Activated CD8-positive, alpha-beta T cell treated with anti-CD3 and anti-CD28 coated beads for 36 hours (primary cell): ENCODE results near the gene ADD2. TPM values are rescaled to one million over a fixed set of nuclear protein-coding genes. Genes with fewer than 3 reads are reported as not detected.
A peak's percentile ranks its signal among the peaks of the same experiment; 100 is the strongest.

ENCODE experiments used
- ATAC-seq: fragments of 200-7000 bp; cut with Tn5 transposase; one replicate; pipeline ENCODE4 v1.10.0; 2021; ENCODE audit warnings: mild to moderate bottlenecking, moderate library complexity
- CTCF ChIA-PET: fragments of 350-600 bp; sonication (Branson Sonifier 250); formaldehyde crosslinking; loops from one replicate; lab custom pipeline; 2021; ENCODE audit warnings: antibody characterized with exemption; lab: Charles Lee
- POLR2A ChIA-PET: fragments of 350-600 bp; sonication (Branson Sonifier 250); formaldehyde crosslinking; loops from one replicate; lab custom pipeline; 2021; ENCODE audit warnings: antibody characterized with exemption; lab: Charles Lee
- DNase-seq: peaks from one replicate; pipeline ENCODE4 v3.0.0-alpha.2; 2020
- H3K27ac Mint-ChIP-seq: one replicate; pipeline ENCODE4 v1.8.0; 2021; ENCODE audit warnings: mild to moderate bottlenecking, mixed read lengths
- H3K27me3 Mint-ChIP-seq: one replicate; pipeline ENCODE4 v1.8.0; 2021; ENCODE audit warnings: mixed read lengths
- H3K36me3 Mint-ChIP-seq: one replicate; pipeline ENCODE4 v1.8.0; 2021; ENCODE audit warnings: low read depth, mixed read lengths
- H3K4me1 Mint-ChIP-seq: one replicate; pipeline ENCODE4 v1.8.0; 2021; ENCODE audit warnings: low read depth, mixed read lengths
- H3K4me3 Mint-ChIP-seq: one replicate; pipeline ENCODE4 v1.8.0; 2021; ENCODE audit warnings: mild to moderate bottlenecking, moderate library complexity, mixed read lengths
- H3K9me3 Mint-ChIP-seq: one replicate; pipeline ENCODE4 v1.8.0; 2021; ENCODE audit warnings: mixed read lengths
- intact Hi-C: fragments of 100-400 bp; cut with micrococcal nuclease; formaldehyde crosslinking; loops from one replicate; pipeline ENCODE4 v1.10.0; 2022
- total RNA-seq, 2 experiments: library from RNA; stranded (reverse); gene quantifications; one replicate each; pipeline ENCODE4 v1.2.3, GENCODE V29; 2021
- TF ChIP-seq, protein P1 (sequence below): fragments of 200-600 bp; IDR thresholded peaks from one replicate; pipeline ENCODE4 v1.8.0; 2022; ENCODE audit warnings: antibody characterized with exemption, mild to moderate bottlenecking

Gene ADD2
- total RNA-seq, 2 experiments from 2014 or later, result 24.5 to 26.3 TPM

DNA sequence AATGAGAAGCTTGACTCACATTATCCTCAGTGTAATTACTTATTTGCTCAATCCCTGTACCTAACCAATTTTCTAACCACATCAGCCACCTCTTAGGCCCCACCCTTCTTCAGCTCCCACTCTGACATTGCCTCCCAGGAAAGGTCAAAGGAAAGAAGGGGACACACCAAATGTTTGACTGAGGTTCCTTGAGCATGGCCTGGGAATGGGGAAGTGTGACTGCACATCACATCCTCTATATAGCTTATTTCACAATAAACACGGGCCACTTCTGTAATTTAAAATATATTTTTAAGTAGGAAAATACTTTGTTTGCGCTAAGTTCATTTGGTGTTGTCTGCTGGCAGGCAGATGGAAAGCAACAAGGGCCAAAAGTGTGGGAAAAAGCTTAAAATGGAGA lies 25.4 kb upstream of the ADD2 start:
- no peak for ATAC-seq
- intact Hi-C loops, result no loop called here
- peaks cover 33% of the 10 kb centered on the region for H3K27me3 Mint-ChIP-seq
- H3K9me3 Mint-ChIP-seq, result no peaks in the 10 kb centered on the region
- H3K27ac Mint-ChIP-seq, result no peak overlapping the region
- H3K4me1 Mint-ChIP-seq, result peaks cover 10% of the 10 kb centered on the region
- TF ChIP-seq, protein P1, sequence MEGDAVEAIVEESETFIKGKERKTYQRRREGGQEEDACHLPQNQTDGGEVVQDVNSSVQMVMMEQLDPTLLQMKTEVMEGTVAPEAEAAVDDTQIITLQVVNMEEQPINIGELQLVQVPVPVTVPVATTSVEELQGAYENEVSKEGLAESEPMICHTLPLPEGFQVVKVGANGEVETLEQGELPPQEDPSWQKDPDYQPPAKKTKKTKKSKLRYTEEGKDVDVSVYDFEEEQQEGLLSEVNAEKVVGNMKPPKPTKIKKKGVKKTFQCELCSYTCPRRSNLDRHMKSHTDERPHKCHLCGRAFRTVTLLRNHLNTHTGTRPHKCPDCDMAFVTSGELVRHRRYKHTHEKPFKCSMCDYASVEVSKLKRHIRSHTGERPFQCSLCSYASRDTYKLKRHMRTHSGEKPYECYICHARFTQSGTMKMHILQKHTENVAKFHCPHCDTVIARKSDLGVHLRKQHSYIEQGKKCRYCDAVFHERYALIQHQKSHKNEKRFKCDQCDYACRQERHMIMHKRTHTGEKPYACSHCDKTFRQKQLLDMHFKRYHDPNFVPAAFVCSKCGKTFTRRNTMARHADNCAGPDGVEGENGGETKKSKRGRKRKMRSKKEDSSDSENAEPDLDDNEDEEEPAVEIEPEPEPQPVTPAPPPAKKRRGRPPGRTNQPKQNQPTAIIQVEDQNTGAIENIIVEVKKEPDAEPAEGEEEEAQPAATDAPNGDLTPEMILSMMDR, result no peak
- H3K36me3 Mint-ChIP-seq, result peaks cover 2% of the 10 kb centered on the region
- no peak overlapping the region for H3K4me3 Mint-ChIP-seq
- CTCF ChIA-PET, result interaction anchor here (1.3 to 1.4 kb wide), 3 partner anchors 127 to 156 kb away, joined by 3 to 7 read pairs (median 4); no protein-coding TSS in a partner anchor
- no peak for DNase-seq
- POLR2A ChIA-PET, result no interaction called here

DNA sequence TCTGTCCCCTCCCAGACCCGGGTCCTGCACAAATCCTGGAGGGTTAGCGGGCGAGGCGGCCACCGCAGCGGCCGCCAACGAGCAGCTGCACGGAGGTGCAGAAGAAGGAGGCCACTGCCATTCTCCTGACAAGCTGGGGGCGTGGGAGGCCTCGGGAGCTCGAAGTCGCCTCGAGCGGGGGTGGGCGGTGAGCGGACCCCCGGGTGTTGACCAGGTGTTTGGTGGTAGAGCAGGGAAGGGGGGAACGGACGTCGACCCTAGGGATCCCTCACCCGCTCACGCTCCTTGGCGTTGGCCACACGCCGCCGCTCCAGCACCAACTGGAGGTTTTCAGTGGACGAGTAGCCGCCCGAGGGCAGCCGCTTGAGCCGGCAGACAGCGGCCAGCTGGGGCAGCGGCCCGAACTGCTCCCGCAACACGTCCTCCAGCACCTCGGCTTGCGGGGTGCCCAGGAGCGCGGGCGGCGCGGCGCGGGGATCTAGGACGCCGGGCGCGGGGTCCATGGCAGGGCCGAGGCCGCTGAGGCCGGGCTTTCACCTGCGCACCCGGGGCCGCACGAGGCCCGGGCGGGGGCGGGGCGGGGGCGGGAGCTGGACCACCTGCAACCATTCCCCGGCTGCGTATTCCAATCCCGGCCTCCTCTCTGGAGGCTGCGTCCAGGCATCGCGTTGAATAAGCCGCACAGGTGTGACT lies 22.3 kb upstream of the ADD2 start, which contains the start of gene FIGLA:
Gene FIGLA, minus strand, starts transcription at position 508 of the 693 bp plus-strand sequence. Its CDS starts 5 bp downstream, at position 503.
- TF ChIP-seq, protein P1, result no peak
- POLR2A ChIA-PET, result interaction anchor here (0.6 kb wide), 1 partner anchor 40 kb away, joined by 4 read pairs; no protein-coding TSS in a partner anchor
- no peak within 1 kb of the TSS for H3K27ac Mint-ChIP-seq
- DNase-seq (peak; percentile 5), ATAC-seq (no peak)
- H3K36me3 Mint-ChIP-seq, result peaks cover 2% of the 10 kb centered on the region
- peaks cover 11% of the 10 kb centered on the region for H3K4me1 Mint-ChIP-seq
- intact Hi-C loops, result no loop called here
- CTCF ChIA-PET, result interaction anchor here (0.6 to 6.4 kb wide), 28 partner anchors 9 to 278 kb away, joined by 3 to 71 read pairs (median 4); partner anchors contain the start of genes ADD2 and ANKRD53
- peak within 1 kb of the TSS; percentile 61 for H3K4me3 Mint-ChIP-seq
- peaks cover 50% of the 10 kb centered on the region for H3K27me3 Mint-ChIP-seq
- H3K9me3 Mint-ChIP-seq, result no peaks in the 10 kb centered on the region

DNA sequence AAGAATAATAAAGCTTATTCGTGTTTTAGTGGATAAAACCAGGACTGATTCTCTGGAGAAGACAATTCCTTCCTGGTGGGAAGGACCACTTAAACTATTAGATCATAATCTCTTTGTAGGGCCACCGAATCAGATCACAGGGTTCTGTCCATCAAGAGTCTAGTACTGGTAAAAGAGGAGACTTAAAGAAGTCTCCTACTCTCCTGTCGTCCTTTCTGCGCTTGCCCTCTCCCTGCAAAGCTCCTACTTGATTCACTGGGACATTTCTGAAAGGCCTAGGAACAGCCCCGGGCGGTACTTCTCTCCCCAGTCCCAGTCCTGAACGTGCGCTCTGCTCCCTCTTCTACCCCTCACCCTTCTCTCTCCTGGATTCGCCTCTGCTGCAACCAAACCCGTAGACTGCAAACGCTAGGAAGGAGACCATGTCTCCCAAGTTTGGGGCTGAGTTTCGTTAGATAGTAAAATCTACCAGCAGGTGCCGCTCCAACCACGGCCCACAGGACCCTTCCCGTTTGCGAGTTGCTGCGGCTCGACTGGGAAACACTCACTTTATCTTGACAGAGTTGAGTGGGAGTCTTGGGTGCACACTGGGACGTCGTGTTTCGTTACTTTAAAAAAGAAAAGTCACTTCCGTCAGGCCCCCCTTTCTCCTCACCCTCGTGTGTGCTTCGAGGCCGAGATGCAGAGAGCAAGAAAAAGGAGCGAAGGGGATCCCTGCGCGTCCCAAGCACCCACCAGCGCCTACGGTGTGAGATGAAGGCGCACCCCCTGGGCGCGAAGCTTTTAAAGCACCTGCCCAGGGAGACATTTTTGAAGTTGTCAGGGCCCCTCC lies 21.5 kb upstream of the ADD2 start:
- Mint-ChIP-seq H3K27me3 (peaks cover 50% of the 10 kb centered on the region), H3K36me3 (peaks cover 2% of the 10 kb centered on the region), H3K4me1 (peaks cover 14% of the 10 kb centered on the region), H3K9me3 (no peaks in the 10 kb centered on the region), H3K4me3 (peak overlapping the region; percentile 61), H3K27ac (no peak overlapping the region)
- ChIA-PET POLR2A (interaction anchor here (0.6 kb wide), 1 partner anchor 41 kb away, joined by 4 read pairs; no protein-coding TSS in a partner anchor), CTCF (interaction anchor here (0.6 to 6.5 kb wide), 45 partner anchors 9 to 486 kb away, joined by 3 to 71 read pairs (median 4); partner anchors contain the start of genes ADD2 and ANKRD53)
- TF ChIP-seq, protein P1, result peak; percentile 83
- DNase-seq (peak; percentile 87), ATAC-seq (peak; percentile 80)
- intact Hi-C loops, result loop anchor here (5.0 kb wide), 4 partner anchors 63 to 158 kb away; no protein-coding TSS in a partner anchor

- H3K9me3 Mint-ChIP-seq, result no peaks in the 10 kb centered on the region
- no peak overlapping the region for H3K27ac Mint-ChIP-seq
- H3K4me1 Mint-ChIP-seq, result peaks cover 13% of the 10 kb centered on the region
- no peak overlapping the region for H3K4me3 Mint-ChIP-seq
- intact Hi-C loops, result loop anchor here (2.0 to 5.0 kb wide), 5 partner anchors 67 to 162 kb away; no protein-coding TSS in a partner anchor
- ChIA-PET CTCF (interaction anchor here (0.6 to 6.5 kb wide), 23 partner anchors 10 to 484 kb away, joined by 3 to 45 read pairs (median 4); partner anchors contain the start of genes ADD2 and FAM136A), POLR2A (interaction anchor here (0.6 to 1.0 kb wide), 2 partner anchors 17 to 76 kb away, joined by 3 to 4 read pairs; no protein-coding TSS in a partner anchor)
- peaks cover 28% of the 10 kb centered on the region for H3K27me3 Mint-ChIP-seq
- TF ChIP-seq, protein P1, result peak; percentile 66
- DNase-seq, result peak; percentile 78
- peak; percentile 74 for ATAC-seq
- peaks cover 2% of the 10 kb centered on the region for H3K36me3 Mint-ChIP-seq
Measured at GRCh38 chr2:70785137-70785911, 17.3 kb upstream of the ADD2 start.
